ENCODE results near the gene TNS4.

The TNS4 gene

DNA sequence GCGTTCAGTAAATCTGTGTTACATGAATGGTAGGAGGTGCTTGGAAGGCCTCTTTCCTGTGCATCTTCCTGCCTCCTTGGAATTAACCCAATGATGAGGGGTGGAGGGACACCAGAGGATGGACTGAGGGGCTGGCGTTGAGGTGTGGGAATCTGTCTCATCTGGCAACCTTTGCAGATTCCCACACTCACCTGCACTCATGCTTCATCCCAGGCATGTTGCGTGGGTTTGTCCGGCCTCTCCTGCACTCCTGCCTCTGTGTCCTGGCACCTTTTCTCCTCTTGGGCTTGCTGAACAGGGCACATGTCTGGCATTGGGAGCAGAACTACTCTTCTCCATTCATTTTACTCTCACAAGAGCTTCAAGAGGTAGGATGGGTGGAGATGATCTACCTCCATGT lies 61.3 kb downstream of the TNS4 start:
- no peak for DNase-seq (ENCODE audit: low read depth in 2 of 2)

DNA sequence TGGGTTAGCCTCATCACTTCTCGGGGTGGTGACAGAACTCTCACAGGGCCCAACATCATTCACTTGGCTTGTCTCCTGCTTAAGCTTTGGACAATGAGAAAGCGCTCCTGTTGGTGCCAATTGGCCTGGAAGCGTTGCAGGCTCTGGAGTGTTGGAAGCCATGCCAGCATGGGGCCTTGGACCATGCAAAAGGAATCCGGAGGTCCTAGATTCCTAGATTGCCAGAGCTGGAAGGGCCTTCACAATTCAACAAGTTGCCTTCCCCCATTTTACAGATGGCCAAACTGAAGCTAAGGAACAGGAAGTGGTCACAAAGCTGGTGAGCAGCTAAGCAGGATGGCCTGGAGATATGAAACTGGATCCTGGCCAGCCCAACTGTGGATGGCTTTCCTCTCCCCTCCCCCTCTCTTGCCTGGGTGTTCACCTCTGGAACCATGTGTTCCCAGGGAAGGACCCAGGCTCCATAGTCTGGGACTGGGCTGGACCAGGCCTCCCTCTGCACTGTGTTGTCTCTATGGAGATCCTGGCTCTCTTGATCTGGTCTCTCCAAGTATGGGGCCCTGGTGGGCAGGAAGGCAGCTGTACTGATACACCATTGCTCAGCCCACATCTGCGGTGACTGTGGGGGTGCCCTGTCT lies 64.2 kb downstream of the TNS4 start:
- no peak for DNase-seq (ENCODE audit: low read depth in 2 of 2)

DNA sequence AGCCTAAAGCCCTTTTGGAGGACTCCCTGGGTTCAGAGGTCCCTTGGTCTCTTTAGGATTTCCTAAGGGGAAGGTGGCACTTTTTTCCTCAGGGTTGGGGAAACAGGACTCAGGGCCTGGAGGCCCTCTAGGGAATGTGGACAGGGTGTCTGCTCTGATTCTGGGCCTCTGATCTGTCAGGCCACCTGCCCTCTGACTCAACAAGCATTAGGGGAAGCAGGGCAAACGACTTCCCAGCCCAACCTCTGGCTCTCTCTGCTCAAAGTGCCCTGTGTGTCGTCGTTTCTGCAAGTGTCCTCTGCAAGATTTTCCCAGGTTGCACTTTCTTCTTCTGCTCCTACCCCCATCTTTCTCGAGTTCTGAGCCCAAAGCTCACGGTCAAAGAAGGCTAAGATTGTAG lies 64.8 kb downstream of the TNS4 start:
- no peak for DNase-seq (ENCODE audit: low read depth in 2 of 2)

DNA sequence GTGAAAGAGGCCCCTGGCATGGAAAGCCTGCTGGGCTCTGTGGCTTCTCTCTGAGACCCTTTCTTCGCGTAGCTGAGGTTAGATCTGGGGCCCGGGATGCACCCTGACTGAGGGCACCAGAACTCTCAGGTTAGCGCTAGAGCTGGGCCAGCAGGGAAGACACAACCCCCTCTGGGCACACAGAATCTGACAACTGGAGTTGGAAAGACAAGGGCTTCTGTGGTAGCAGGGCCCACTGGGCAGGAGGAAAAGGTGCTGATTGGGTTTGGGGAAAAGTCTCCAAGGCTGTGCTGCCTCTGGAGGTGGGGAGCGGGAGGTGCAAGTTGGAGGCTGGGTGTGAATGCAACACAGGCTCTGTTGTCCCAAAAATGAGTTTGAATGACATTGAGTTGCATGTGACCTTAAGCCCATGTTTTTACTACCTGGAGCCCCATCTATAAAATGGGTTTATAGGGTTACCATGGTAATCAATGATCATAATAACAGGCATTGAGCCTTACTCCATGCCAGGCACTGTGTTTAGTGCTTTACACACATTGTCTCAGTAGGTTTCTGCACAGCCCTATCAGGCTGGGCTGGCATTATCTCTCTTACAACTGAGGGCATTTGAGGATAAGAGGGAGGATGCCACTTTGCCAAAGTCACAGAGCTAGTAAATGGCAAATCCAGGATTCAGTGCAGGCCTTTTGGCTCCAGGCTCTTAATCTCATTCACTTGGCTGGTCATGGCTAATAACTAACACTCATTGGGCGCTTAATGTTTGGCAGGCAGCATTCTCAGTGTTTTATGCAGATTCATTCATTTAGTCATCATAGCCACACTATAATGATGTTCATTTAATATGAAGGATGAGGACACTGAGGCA lies 67.6 kb downstream of the TNS4 start:
- DNase-seq (ENCODE audit: low read depth in 2 of 2), result no peak

DNA sequence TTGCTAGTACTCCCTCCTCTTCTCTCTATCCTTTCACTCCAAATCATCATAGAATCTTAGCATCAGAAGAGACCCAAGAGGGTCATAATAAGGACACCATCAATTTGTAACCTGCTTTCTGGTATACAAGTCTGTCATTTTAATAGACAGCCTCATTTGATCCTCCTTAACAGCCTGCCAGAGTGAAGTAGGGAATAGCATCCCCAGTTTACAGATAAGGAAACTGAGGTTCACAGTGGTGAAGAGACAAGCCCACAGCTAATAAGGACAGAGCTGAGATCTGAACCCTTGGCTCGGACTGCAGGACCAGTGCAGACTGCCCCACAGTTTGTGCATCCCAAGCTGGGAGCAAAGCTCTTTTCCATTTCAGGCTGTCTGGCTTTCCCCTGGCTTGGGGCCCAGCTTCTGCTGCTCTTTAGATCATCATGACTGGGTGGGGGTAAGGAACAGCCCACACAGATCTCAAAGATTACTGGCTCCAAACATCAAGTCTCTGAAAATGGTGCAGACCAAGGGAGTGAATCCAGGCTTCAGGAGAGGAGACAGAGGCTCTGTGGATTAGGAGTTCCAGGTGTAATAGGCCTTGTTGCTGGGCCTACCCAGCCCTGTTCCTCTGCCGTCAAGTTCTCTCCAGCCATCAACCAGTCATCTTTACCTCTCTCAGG lies 68.4 kb downstream of the TNS4 start:
- no peak for DNase-seq (ENCODE audit: low read depth in 2 of 2)

DNA sequence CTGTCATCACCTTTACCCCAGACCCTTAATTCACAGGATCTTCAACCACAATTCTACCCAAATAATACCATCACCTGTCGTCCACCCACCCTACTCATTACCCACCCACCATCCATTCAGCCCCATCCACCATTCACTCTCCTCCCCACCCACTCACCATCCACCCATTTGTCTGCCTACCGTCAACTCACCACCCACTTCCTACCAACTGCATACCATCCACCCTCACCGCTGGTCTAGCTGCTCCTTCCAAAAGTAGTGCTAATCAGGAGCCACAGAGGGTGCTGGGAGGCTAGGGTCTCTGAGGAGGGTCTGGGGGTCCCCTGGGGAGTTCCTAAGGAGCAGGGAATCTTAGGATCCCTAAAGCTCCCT lies 70.2 kb downstream of the TNS4 start:
- no peak for DNase-seq (ENCODE audit: low read depth in 2 of 2)

DNA sequence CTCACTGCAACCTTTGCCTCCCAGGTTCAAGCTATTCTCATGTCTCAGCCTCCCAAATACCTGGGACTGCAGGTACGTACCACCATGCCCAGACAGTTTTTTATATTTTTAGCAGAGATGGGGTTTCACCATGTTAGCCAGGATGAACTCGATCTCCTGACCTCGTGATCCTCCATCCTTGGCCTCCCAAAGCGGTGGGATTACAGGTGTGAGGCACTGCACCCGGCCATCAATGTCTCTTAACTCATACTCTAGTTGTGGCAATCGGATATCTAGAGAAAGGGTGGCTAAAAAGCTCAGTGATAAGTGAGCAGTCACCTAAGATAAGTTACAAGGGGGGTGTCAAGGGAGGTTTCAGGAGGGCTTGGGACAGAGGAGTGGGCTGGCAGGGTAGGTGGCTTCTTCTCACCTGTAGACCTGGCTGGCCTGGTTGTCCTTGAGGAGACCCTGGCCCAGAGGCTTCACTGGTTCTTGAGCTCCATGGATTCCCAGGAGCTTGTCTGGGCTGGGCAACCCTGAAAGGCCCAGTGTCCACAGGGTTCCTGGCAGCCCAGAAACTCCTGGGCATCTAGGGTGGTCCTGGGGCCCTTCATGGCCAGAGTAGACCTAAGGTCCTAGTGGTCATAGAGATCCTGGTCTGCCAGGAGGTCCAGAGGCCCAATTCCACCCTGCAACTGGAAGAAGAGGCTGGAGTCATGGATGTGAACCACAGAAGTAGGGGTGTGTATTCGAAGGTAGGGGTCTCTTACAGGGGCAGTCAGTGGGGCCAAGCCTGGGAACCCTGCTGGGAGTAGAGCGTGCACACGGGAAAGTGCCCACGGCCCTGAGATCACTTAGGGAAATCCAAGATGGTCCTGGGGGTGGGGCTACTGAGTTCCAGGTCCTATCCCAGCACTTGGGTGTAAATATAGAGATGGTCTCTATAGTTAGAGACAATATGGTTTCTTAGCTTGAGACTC lies 70.9 kb downstream of the TNS4 start:
- DNase-seq (ENCODE audit: low read depth in 2 of 2), result no peak

DNA sequence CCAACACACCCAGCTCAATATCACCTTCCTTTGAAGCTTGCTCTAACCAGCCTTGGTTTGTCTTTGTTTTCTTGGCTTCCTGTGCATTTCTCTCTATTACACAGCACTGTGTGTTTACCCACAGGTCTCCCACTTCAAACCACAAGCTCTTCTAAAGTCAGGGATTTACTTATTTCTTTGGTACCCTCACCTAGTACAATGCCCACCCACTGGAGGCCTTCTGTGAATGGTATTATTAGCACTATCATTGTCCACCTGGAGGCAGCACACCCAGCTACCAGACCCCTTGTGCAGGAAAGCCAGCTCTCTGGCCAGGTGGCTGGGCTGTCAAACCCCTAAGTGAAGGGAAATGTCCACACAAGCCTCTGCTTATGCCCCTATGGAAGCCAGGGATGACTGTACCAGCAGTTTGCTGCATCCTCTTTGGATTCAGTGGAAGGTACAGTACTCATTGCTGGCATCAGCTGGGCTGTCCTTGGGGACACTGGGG lies 74.4 kb downstream of the TNS4 start:
- no peak for DNase-seq (ENCODE audit: low read depth in 2 of 2)

Measured in fibroblast of skin of left quadriceps (primary cell).